Inflammatory macrophage treated with lipopolysaccharide for 4 hours (primary cell): ENCODE data around the gene SLC13A2.

ENCODE experiments used
- DNase-seq: peaks from one replicate; pipeline ENCODE4 v3.0.0-alpha.2; 2020

Gene SLC13A2

DNA sequence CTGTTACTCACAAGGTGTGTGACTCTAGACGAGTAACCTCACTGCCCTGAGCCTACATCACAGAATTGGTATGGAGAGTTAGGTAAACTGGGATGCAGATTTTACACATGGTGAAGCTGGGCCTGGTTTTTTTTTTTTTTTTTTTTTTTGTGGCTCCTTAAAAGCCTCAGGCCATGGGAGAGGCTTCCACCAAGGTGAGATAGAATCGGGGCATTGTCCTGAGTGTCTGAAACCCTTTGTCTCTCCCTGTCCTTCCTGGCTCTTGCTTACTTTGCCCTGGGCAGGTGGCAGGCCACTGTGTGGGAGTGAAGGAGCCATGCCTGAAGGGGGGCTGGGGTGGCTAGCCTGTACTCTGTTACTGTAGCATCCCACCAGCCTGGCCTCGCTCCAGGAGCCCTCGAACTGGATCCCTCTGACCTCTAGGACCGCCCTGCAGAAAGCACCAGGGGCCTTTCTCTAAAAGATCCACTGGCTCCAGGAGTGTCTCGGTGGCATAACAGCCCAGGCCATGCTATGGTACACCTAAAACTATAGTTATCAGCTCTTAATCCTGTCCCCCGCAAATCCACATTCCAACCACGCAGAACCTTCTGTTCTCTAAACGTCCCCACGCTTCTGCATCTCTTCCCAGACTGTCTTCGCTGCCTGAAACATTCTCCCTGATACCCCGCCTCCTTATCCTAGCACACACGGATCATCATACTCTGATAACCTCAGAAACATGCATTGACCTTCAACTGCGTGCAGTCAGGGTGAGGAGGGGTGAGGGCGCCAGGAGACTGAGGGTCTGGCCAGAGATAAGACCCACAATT, 1.7 kb upstream of the SLC13A2 start:
- no peak for DNase-seq

DNA sequence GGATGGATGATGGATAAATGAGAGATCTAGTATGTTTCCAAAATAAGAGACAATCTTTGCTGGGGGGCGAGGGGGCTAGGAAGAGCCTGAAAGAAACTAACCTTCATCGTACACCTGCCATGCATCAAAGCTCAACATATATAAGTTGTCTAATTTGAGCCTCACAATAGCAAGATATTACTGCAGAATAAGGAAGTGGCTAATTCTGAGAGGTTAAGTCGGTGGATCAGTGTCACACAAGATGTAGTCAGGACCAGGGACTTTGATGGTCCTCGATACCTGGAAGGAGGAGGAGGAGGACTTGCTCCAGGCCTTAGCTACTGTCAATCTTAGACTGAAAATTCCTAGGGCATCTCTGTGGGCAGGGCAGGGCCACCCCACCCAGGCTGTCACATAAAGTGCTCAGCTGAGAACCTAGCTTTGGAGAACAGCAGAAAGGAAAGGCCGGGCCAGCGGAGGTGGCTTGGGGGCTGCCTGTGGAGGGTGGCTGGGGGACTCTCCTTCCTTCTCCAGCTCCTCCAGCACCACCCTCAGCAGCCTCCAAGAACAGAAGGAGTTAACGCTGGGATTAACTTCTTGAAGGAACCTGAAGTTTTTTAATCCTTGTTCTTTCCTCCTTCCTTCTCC, 460 bp upstream of the SLC13A2 start:
- no peak for DNase-seq

DNA sequence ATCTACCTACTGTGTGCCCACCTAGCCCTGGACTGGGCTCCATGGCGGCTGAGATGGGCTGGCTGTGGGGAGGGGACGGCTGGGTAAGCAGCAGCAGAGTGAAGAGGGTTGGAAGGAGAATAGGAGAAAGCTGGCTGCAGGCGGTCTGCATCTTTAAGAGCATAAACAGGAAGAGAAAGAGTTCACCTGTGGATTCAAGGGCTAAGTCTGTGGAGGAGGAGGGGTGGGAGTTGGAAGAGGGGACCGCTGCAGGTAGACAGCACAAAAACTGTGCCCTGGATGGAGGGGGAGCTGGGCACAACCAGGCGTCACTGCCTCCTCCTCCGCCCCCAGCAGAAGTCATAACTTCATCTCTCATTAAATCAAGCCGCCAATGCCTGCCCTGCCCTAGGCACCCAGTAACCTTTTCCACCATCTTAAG, 677 bp downstream of the SLC13A2 start:
- DNase-seq, result no peak

DNA sequence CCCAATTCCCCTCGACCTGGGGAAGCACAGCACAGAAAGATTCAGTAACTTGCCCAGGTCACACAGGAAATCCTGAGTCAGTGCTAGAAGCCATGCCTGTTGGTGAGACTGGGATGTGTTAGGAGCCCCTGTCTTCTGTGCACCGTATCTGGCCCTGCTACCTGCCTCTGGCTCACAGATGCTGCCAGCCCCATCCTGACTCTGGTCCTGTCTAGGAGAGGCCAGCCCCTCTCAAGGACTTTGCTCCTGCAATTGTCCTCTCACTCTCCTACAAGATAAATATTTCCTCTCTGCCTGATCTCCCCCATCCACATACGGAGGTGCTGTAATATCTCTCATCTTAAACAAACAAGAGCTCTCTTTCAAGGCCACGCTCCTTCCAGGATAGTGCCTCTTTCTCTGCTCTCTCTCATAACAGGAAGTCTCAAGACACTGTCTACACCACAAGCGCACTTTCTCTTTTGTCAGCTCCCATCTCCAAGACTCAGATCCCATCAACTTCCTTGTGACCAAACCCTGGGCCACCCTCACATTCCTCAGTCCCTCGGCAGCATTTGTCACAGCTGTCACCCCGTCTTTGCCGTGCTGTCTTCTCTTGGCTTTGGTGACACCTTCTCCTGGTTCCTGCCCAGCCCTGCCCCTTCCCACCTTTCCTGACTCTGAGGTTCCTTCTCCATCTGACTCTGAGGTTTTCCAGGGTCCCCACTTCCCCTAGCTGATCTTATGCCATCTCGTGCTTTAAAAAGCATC, 1.9 kb downstream of the SLC13A2 start:
- peak; percentile 47 for DNase-seq

DNA sequence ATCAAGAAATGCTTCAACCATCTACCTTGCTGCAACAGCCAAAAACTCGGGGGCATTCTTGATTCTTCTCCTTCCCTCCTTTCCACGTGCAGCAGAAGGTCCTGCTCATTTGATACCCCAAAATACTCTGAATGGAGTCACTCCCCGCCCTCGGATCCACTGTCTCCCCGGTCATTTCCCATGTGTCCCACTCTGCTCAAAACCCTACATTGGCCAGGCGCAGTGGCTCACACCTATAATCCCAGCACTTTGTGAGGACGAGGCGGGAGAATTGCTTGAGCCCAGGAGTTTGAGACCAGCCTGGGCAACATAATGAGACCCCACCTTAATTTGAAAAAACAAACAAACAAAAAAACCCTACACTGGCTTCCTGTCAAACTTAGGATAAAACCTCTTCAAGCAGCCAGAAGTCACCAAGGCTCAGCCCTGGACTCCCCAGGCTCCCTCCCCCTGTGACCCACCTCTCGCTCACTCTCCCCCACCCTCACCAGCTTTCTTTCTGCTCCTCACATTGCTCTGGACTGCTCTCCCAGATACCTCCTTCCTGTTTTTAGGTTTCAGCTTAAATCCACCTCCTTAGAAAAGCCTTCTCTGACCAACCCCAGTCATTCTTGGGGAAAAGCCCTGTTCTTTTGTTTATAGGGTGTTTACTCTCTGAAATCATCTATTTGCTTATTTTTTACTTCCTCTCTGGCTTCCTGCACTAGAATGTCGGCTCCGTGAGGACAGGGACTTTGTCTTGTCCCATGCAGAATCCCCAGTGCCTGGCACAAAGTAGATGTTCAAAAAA, 2.8 kb downstream of the SLC13A2 start:
- DNase-seq, result peak; percentile 32

DNA sequence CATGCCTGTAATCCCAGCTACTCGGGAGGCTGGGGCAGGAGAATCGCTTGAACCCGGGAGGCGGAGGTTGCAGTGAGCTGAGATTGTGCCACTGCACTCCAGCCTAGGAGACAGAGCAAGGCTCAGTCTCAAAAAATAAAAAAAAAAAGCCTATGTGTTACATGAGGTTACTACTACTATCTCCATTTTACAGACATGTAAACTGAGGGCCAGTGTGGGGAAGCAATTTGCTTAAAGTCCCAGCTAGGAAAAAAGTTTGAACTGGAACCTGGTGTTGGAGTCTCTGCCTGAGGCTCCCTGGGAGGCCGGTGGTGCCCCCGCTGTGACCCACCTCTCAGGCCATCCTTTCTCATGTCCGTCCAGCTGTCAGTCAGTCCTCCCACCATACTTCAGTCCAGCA, 4.5 kb downstream of the SLC13A2 start:
- no peak for DNase-seq

DNA sequence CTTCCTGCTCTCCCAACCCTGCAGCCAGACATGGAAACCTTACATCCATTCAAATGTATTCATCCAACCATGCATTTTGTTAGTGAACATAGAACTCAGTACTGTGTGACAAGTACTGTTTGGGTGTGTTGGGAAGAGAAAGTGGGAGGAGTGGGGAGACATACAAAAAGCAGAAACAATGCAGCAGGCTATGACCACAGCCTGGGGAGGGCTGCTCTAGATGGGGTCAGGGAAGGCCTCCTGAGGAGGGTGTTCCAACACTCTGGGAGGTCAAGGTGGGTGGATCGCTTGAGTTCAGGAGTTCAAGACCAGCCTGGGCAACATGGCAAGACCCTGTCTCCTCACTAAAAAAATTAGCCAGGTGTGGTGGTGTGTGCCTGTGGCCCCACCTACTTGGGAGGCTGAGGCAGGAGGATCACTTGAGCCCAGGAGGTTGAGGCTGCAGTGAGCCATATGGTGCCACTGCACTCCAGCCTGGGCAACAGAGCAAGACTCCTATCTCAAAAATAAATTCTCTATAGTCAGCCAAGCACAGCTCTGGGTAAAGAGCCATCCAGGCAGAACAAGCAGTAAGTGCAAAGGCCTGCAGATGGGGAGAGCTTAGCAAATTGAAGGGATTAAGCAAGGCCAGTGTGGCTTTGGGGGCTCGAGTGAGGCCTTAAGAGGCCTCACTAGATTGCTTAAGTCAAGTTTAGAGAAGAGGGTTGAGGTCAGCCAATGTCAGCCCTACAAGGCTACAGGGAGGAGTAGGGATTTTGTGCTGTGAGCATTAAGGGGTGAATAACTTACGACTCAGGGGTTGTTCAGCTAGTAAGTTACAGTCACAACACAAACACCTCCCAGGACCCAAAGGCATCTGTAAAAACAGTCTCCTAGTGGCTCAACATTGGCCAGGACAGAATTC, 5.5 kb downstream of the SLC13A2 start:
- DNase-seq, result peak; percentile 30

DNA sequence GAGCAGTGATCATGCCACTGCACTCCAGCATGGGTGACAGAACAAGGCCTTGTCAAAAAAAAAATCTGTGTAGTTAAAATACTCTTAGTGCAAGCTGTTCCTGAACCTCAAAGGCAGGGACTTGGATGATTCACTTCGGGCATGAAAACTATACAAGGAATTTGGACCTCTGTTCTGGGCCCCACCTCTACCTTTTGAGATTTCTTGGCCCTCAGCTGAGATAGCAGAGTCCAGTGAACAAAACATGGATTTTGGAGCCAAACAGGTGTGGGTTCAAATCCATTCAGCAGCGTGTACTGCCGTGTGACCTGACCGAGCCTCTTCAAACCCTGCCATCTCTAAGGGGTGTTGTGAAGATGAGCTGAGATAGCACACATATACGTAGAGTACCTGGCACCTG, 6.8 kb downstream of the SLC13A2 start:
- DNase-seq, result no peak

DNA sequence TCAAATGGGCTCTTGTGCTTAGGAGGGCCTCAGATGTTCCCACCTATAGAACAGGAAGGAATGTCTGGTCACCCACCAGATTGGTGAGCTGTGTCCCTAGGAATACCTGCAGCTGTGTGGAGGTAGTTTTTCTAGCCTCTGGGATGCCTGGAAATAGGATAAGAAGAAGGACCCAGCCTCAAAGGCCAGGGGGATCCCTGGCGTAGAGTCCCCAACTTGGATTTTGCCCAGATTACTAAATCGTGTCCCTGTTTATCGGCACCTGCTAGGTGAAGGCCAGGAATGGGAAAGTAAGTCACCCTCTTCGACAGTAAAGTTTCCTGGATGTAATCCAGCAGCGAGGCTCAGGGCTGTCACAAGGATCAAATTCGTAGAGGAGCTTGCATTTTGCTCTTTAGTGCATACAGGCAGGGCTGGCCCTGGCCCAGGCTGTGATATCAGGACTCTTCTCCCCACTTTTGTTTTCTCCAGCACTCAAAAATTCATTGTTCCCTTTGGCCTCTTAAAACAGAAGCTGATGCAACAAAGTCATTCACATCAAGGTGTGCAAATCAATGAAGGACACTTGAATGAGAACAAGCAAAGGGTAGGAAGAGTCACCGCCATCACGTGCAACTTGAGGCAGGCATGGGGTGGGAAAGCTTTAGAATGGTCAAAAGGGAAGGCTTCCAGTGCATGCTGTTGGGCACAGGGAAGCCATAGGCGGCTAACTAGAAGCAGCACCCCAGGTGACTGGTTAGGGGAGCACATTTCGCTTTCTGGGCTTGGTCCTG, 7.5 kb downstream of the SLC13A2 start:
- DNase-seq, result no peak

DNA sequence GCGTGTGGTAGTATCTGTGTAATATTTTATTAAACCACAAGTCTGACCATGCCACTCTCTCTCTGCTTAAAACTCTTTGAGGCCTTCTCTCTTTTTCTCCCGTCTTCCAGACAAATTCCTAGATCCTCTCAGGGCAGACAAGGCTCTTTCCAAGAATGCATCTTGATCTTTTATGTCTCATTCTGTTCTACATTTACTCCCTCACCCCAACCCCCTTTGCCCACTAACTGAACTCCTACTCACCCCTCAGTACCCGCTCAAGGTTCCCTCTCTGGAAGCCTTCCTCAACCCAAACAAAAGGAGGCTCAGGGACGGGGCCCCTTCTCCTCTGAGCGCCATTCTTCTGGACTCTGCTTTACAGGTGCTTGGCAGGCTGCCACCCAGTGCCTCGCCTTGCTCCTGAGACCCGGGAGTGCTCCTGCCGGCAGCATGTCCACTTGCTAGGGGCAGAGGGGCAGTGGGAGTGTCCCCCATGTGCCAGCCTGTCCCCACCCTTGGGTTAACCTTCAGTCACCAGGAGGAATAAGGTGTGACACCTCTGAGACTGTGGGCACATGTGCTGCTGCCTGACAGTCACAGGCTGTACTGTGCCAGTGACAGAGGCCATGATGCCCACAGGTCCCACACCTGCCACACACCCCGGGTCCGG, 9.2 kb downstream of the SLC13A2 start:
- DNase-seq, result no peak

DNA sequence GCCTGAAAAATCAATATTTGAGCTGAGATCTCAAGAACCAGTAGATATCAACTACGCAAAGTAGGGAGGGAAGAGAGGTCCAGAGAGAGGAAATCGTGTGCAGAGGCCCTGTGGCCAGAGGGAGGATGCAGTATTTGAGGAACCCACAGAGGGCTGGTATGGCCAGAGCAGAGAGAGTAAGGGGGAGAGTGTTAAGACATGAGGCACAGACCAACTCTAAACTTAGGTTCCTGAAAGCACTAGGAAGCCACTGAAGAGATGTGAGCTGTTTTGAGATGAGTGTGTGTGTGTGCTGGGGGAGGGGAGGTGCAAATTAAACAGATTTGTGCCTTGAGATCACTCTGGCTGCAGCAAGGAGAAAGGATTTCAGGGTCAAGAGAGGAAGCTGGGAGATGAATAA, 10.9 kb downstream of the SLC13A2 start:
- no peak for DNase-seq

DNA sequence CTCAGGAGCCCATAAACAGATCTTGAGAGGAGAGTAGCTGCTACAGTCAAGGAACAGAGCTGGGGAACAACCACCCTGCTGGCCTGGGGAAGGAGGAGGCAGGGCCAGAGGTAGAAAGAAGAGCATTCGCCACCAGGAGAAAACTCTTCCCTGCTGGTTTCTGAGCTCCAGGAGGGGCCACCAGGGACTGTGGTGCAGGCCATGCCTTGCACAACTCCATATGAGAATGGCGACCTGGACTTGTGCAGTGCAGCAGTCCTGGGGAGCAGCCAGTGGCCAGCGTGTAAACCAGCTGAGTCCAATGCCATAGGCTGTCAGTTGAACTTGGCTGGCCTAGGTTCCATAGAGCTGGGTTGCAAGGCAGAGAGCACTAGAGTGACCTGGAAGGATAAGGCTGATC, 11.6 kb downstream of the SLC13A2 start:
- no peak for DNase-seq

DNA sequence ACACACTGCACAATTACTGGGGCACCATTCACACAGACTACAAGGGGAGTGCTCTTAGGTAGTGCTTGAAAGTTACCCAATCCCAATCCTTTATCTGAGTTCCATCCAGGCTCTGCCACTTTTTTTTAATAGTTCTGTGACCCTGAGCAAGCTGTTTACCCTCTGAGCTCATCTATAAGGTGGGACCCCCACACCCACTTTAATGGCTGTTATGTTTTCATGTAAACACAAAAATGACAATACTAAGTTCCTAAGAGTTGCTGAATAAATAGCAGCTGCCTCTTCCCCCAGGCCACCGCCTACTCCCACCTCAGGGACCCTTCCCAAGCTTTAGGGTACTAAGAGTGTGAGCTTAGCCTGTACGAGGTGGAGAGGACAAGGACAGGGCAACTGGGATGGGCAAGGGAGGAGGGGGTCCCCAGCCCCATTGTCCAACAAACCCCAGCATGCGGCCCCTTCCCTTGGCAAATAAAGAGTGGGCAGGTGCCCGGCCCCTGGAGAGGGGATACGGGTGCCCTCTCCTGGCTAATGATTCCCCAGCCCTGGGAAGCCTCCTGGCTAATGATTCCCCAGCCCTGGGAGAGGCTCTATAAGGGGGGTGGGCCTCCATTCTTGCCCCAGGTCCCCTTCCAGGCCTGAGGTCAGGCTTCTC, 14.6 kb downstream of the SLC13A2 start:
- DNase-seq, result no peak

DNA sequence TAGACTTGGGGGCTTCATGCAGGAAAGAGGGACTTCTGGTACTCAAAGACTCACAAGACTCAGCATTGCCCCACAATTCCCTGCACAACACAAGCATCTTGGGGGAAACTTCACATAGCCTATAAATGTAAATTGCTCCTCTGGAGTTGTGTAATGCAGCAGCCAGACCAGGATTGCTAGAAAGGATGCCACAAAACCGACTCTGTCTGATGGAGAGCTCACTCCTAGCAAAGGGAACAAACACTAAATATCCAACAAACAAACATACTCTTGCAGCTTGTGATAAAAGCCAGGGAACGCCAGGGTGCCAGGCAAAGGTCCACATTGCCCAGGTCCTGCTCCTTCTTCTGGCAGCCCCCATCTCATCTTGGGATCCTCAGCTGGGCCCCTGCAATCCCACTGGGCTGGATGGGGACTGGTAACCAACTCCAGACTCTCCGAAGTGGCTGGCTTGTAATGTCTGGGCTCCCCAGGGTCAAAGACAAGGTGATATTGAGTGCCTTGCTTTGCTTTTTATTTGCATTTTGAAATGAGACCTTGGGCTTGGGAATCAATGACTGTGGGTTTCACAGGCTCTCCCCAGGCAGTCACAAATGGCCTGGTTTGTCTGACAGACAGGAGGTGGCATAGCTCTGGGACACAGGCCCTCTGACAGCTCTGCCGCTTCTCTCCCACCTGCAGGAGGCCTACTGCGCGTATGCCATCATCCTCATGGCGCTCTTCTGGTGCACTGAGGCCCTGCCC, 15.3 kb downstream of the SLC13A2 start:
- no peak for DNase-seq

DNA sequence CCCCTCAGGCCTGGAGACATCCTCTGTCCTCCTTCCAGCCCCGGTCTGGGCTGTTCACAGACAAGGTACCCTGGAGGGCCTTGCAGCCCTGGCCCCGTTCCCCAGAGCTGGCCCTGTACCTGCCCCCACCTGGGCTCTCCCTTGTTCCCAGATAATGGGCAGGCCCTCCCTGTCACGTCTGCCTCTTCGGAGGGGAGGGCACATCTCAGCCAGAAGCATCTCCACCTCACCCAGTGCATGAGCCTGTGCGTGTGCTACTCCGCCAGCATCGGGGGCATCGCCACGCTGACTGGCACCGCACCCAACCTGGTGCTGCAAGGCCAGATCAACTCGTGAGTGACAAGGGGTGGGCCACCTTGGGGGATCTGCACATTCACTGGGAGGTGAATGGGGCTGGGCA, 17.8 kb downstream of the SLC13A2 start:
- DNase-seq, result no peak

DNA sequence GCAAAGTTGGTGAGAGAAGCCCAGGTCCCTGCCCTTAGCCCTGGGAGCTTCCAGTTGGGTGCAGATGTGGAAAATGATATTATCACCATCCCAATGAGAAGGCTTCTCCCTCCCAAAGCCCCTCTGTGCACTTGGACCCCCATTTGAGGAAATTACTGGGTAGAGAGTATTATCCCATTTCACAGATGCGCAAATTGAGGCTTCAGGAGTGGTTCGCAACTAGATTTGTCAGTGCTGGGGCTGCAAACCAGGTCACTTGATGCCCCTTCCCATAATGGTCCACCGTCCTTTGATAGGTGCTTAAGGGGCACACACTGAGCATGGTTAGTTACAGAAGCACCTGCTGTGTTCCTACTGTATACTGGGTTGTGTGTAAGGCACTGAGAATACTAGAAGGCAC, 18.4 kb downstream of the SLC13A2 start:
- no peak for DNase-seq

DNA sequence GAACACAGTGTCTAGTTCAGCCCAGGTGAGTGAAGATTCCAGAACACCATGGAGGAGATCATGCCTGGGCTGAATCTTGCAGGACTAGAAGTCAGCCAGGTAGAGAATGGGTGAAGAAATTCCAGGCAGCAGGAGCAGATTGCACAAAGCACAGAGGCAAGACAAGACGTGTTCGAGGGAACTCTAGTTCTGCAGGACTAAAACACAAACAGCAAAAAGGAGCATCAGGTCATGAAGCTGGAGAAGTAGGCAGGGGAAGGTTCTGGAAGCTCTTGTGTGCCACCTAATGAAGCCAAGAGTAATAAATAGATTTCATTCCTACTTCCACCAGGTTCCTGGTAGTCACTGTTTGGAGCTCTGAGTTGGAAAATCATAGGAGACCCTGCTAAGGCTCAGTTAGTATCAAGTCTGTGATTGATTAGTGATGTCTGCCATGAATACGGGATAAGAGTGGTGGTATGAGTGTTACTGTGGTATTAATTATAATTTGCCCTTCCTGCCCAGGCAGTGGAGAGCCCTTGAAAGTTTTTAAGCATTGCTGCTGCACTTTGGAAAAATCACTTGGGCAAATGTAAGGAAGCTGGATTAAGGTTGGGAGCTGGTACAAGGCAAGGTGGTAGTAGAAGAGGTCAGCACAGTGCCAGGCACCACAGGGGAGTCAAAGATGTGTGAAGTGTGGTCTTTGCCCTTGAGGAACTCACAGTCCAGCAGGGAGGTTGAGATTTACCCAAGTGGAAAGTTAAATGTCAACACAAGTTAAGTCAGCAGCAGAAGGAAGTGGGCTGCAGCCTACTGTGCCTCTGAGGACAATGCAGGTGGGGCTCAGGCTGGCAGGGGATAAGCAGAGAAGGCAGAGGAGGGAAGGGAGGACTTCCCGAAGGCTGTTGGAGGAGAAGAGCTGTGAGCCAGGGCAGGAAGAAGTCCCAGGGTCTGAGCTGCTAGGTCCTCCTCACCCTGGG, 19.2 kb downstream of the SLC13A2 start:
- no peak for DNase-seq

DNA sequence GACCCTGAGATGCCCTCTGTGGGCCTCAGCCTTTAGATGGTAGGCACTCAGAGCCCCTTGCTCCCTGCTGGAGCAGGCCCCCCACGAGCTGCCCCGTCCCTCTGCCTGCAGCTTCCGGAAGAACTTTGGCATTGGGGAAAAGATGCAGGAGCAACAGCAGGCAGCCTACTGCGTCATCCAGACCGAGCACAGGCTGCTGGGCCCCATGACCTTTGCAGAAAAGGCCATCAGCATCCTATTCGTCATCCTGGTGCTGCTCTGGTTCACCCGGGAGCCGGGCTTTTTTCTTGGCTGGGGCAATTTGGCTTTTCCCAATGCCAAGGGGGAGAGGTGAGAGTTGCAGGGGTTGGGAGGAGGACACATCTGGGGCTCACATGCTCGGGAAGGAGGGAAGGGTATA, 20.0 kb downstream of the SLC13A2 start:
- no peak for DNase-seq
